Measurements from ENCODE around the gene SCG3. TPM values are rescaled to one million over a fixed set of nuclear protein-coding genes. Genes with fewer than 3 reads are reported as not detected.

The SCG3 gene
- total and polyA plus RNA-seq, 2 donors (not counting 1 experiment from before 2014, with no cell fraction given) = not detected

GRCh38 chr15:51750792-51751696 lies 69.7 kb downstream of the SCG3 start, which contains the start of gene TMOD2:
TMOD2 (plus strand) TSS chr15:51751597; CDS start chr15:51766442, 14,845 bp downstream.
- Histone ChIP-seq H3K9ac (ENCODE audit: low read length) (peak within 1 kb of the TSS; percentile 72), H4K20me1 (ENCODE audit: control insufficient read depth, insufficient read depth, low read length, poor library complexity, severe bottlenecking) (peaks cover 9% of the 10 kb centered on the region), H3K9me3 (ENCODE audit: control extremely low read depth in 1 of 3, control insufficient read depth in 2 of 3, insufficient read depth in 1 of 3, low read length in 2 of 3) (no peaks in the 10 kb centered on the region), H3K4me3 (ENCODE audit: control extremely low read depth in 1 of 5, extremely low read depth in 1 of 5, insufficient read depth in 1 of 5, low read depth in 2 of 5, low read length in 4 of 5) (peak within 1 kb of the TSS; percentile 32 to 72 (median 63)), H3K27ac (ENCODE audit: low read length in 2 of 2) (peak within 1 kb of the TSS; percentile 18 to 31), H3K79me2 (ENCODE audit: control insufficient read depth, insufficient read depth, low read length) (peaks cover 37% of the 10 kb centered on the region), H3K27me3 (replicated peaks in 1 of 4; ENCODE audit: control extremely low read depth in 1 of 4, control insufficient read depth in 3 of 4, insufficient read depth in 4 of 4, low read length in 3 of 4) (no peaks in the 10 kb centered on the region), H2AFZ (ENCODE audit: insufficient read depth, low read depth, low read length, poor library complexity, severe bottlenecking) (peak within 1 kb of the TSS; percentile 87), H3K4me1 (ENCODE audit: control insufficient read depth in 2 of 2, insufficient read depth in 2 of 2, low read length in 2 of 2) (peaks cover 14 to 24% of the 10 kb centered on the region in 2 donors), H3K4me2 (replicated peaks; ENCODE audit: low read depth, low read length, poor library complexity, severe bottlenecking) (peak within 1 kb of the TSS; percentile 95), H3K36me3 (replicated peaks in 1 of 2; ENCODE audit: control extremely low read depth in 1 of 2, control insufficient read depth in 1 of 2, extremely low read depth in 1 of 2, insufficient read depth in 2 of 2, low read length in 1 of 2) (no peaks in the 10 kb centered on the region)
- WGBS (ENCODE audit: insufficient coverage) = 10% methylated on average over 65 of the region's 65 CpGs
- POLR2A ChIA-PET = interaction anchor here (2.8 kb wide), 1 partner anchor 14 kb away, joined by 16 read pairs; the partner anchor contains the start of gene LYSMD2
- Mint-ChIP-seq H3K9me3 (ENCODE audit: insufficient read depth) (no peaks in the 10 kb centered on the region), H3K4me1 (peaks cover 43% of the 10 kb centered on the region), H3K4me3 (peak within 1 kb of the TSS; percentile 95), H3K27me3 (no peaks in the 10 kb centered on the region), H3K27ac (peak within 1 kb of the TSS; percentile 87)
- intact Hi-C loops (cut with micrococcal nuclease) = loop anchor here (1.0 kb wide), 2 partner anchors 15 to 19 kb away; no protein-coding TSS in a partner anchor
- no peak for TF ChIP-seq CTCF (IDR thresholded peaks at IDR 0.05)
- no peak for TF ChIP-seq EZH2 (IDR thresholded peaks at IDR 0.05; ENCODE audit: borderline replicate concordance, insufficient read depth, low read depth, low read length, poor library complexity, severe bottlenecking)
- ATAC-seq (ENCODE audit: low read depth) (peak; percentile 84), DNase-seq (peak; percentile 68)
- CTCF ChIA-PET = interaction anchor here (0.7 to 2.8 kb wide), 7 partner anchors 14 to 101 kb away, joined by 3 to 24 read pairs (median 5); partner anchors contain the start of gene LYSMD2
